CD14-positive monocyte (primary cell): ENCODE measurements around the gene HSPB1. TPM values are rescaled to one million over a fixed set of nuclear protein-coding genes. Genes with fewer than 3 reads are reported as not detected.
A peak's percentile ranks its signal among the peaks of the same experiment; 100 is the strongest.

ENCODE experiments used
- DNase-seq, 3 donors: peaks; one replicate each; pipeline ENCODE4 v3.0.0-alpha.2; 2011 to 2022
- H2AFZ ChIP-seq: 2 replicates; pipeline ENCODE4 v1.6.0; 2012; ENCODE audit warnings: mild to moderate bottlenecking, low read depth, low read length, inconsistent platforms; ENCODE audit not compliant: insufficient read depth, poor library complexity, severe bottlenecking
- H3K27ac ChIP-seq, 2 donors: 1 replicate in 1 of 2; 2 replicates in 1 of 2; pipeline ENCODE4 v1.5.1; 2012 to 2013; ENCODE audit warnings: low read length in 2 of 2, control low read depth in 1 of 2, inconsistent platforms in 1 of 2, low read depth in 1 of 2, mild to moderate bottlenecking in 1 of 2
- H3K27me3 ChIP-seq, 2 donors: one replicate each; pipeline versions ENCODE4 v1.6.0 to v1.6.1; 2011 to 2013; ENCODE audit warnings: low read length in 2 of 2; ENCODE audit not compliant: control insufficient read depth in 2 of 2, insufficient read depth in 2 of 2
- H3K36me3 ChIP-seq, 2 donors: replicated peaks in 1 of 2; 1 replicate in 1 of 2; 2 replicates in 1 of 2; pipeline versions ENCODE4 v1.5.1 to v1.6.1; 2012 to 2013; ENCODE audit warnings: low read length in 2 of 2, control low read depth in 1 of 2, inconsistent platforms in 1 of 2, mild to moderate bottlenecking in 1 of 2; ENCODE audit not compliant: insufficient read depth in 2 of 2, control insufficient read depth in 1 of 2
- H3K4me1 ChIP-seq, 2 donors: 1 replicate in 1 of 2; 2 replicates in 1 of 2; pipeline versions ENCODE4 v1.5.1 to v1.6.1; 2012 to 2013; ENCODE audit warnings: low read length in 2 of 2, control low read depth in 1 of 2, inconsistent platforms in 1 of 2, mild to moderate bottlenecking in 1 of 2, moderate library complexity in 1 of 2; ENCODE audit not compliant: insufficient read depth in 2 of 2, control insufficient read depth in 1 of 2
- H3K4me2 ChIP-seq: replicated peaks from 2 replicates; pipeline ENCODE3; 2012; ENCODE audit warnings: low read length, moderate library complexity, mild to moderate bottlenecking; ENCODE audit not compliant: poor library complexity, severe bottlenecking; ENCODE audit errors: extremely low read depth
- H3K4me3 ChIP-seq, 3 experiments: fragments of 200-600 bp in 1 of 3; sonication (generic) in 1 of 3; replicated peaks in 1 of 3; 1 replicate in 2 of 3; 2 replicates in 1 of 3; pipeline ENCODE4 v1.5.1; 2011 to 2013; ENCODE audit warnings: low read length in 3 of 3, mild to moderate bottlenecking in 3 of 3, control low read depth in 2 of 3, low read depth in 2 of 3, inconsistent platforms in 1 of 3, moderate library complexity in 1 of 3
- H3K79me2 ChIP-seq: 2 replicates; pipeline ENCODE4 v1.6.0; 2012; ENCODE audit warnings: mild to moderate bottlenecking, control low read depth, inconsistent platforms, low read length, moderate library complexity; ENCODE audit not compliant: insufficient read depth
- H3K9ac ChIP-seq: 2 replicates; pipeline ENCODE4 v1.6.0; 2017; ENCODE audit warnings: low read length, mild to moderate bottlenecking; ENCODE audit not compliant: insufficient read depth, poor library complexity, severe bottlenecking
- H3K9me3 ChIP-seq, 2 donors: replicated peaks in 1 of 2; 1 replicate in 1 of 2; 2 replicates in 1 of 2; pipeline versions ENCODE4 v1.5.1 to v1.6.1; 2012 to 2013; ENCODE audit warnings: low read length in 2 of 2, control low read depth in 1 of 2; ENCODE audit not compliant: control insufficient read depth in 1 of 2, insufficient read depth in 1 of 2
- H4K20me1 ChIP-seq: 2 replicates; pipeline ENCODE4 v1.6.0; 2012; ENCODE audit warnings: mild to moderate bottlenecking, low read length, control low read depth, moderate library complexity; ENCODE audit not compliant: insufficient read depth
- H3K27ac Mint-ChIP-seq, 7 donors: one replicate each; pipeline ENCODE4 v1.8.0; 2020; ENCODE audit warnings: mild to moderate bottlenecking in 7 of 7, mixed read lengths in 7 of 7, moderate library complexity in 6 of 7, inconsistent platforms in 2 of 7
- H3K27me3 Mint-ChIP-seq, 3 donors: one replicate each; pipeline ENCODE4 v1.8.0; 2021 to 2022; ENCODE audit warnings: low read depth in 3 of 3, mild to moderate bottlenecking in 3 of 3, mixed read lengths in 3 of 3, moderate library complexity in 3 of 3, inconsistent platforms in 1 of 3
- H3K36me3 Mint-ChIP-seq, 2 donors: one replicate each; pipeline ENCODE4 v1.8.0; 2020; ENCODE audit warnings: mixed read lengths in 2 of 2, inconsistent platforms in 1 of 2, mild to moderate bottlenecking in 1 of 2
- H3K4me1 Mint-ChIP-seq: one replicate; pipeline ENCODE4 v1.8.0; 2020; ENCODE audit warnings: mild to moderate bottlenecking, mixed read lengths
- H3K4me3 Mint-ChIP-seq, 2 donors: one replicate each; pipeline ENCODE4 v1.8.0; 2020; ENCODE audit warnings: mild to moderate bottlenecking in 2 of 2, mixed read lengths in 2 of 2, moderate library complexity in 1 of 2
- H3K9me3 Mint-ChIP-seq, 7 donors: one replicate each; pipeline ENCODE4 v1.8.0; 2020 to 2022; ENCODE audit warnings: mixed read lengths in 7 of 7, mild to moderate bottlenecking in 6 of 7, moderate library complexity in 6 of 7, inconsistent platforms in 2 of 7
- WGBS: methylation state at CpG from one replicate; pipeline ENCODE4 v1.1.5; 2013; ENCODE audit warnings: missing lambda C conversion rate; ENCODE audit not compliant: insufficient coverage; 5-methylcytosine and 5-hydroxymethylcytosine counted together
- intact Hi-C, 2 donors: fragments of 100-400 bp; cut with micrococcal nuclease; formaldehyde crosslinking; loops; one replicate each; pipeline versions ENCODE4 v1.15.0 to v1.15.1; 2023
- polyA plus RNA-seq, 3 donors: library from polyadenylated mRNA; depleted of rRNA in 1 of 3; unstranded in 2 of 3; stranded (reverse) in 1 of 3; fragments of 300-500 nt in 2 of 3; fragments of >200 nt in 1 of 3; fragmentation: Illumina TruSeq in 2 of 3; gene quantifications; 1 replicate in 2 of 3; 2 replicates in 1 of 3; pipeline ENCODE4 v1.2.3, GENCODE V29; 2012 to 2021
- TF ChIP-seq, protein P1 (sequence below): fragments of 200-600 bp; IDR thresholded peaks from one replicate; pipeline ENCODE4 v1.8.0; 2022; ENCODE audit warnings: antibody characterized with exemption, mild to moderate bottlenecking

The HSPB1 gene
- polyA plus RNA-seq, 3 donors, result 8.3 to 20.7 (median 8.9) TPM

DNA sequence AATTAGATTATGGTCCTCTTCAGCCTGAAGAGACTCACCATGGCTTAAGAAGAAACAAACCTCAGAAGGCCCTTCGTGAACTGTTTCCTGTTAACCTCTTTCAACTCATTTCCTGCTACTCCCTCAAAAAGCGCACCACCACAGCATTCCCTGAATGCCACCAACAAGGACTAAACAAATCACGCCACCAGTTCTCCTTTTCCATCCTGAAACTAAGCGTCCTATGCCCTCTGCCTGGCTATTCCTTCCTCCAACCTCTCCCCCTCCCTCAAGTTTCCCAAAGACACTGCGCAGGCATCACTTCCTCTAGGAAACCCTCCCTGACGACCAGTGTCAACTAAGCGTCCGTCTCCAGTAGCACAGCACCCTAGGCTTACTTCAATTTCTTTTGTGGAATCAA, 44.3 kb downstream of the HSPB1 start:
- no peak overlapping the region for H3K9ac ChIP-seq
- H3K4me1 ChIP-seq, result peaks cover 5% of the 10 kb centered on the region in 2 donors
- peak overlapping the region in 1 of 2 donors; percentile 59 for H3K27ac ChIP-seq
- H3K27me3 ChIP-seq, result no peaks in the 10 kb centered on the region
- no peak overlapping the region for H3K4me3 ChIP-seq
- no peak for DNase-seq
- H3K9me3 Mint-ChIP-seq, result no peaks in the 10 kb centered on the region
- H3K27ac Mint-ChIP-seq, result peak overlapping the region; percentile 15 to 84 (median 65)
- intact Hi-C loops, result no loop called here
- WGBS, result 16% methylated on average over 8 of the region's 8 CpGs
- no peaks in the 10 kb centered on the region for H3K9me3 ChIP-seq
- no peak overlapping the region for H3K4me2 ChIP-seq
- H4K20me1 ChIP-seq, result peaks cover 100% of the 10 kb centered on the region
- no peak overlapping the region for H3K4me3 Mint-ChIP-seq
- H2AFZ ChIP-seq, result no peak overlapping the region
- TF ChIP-seq, protein P1, sequence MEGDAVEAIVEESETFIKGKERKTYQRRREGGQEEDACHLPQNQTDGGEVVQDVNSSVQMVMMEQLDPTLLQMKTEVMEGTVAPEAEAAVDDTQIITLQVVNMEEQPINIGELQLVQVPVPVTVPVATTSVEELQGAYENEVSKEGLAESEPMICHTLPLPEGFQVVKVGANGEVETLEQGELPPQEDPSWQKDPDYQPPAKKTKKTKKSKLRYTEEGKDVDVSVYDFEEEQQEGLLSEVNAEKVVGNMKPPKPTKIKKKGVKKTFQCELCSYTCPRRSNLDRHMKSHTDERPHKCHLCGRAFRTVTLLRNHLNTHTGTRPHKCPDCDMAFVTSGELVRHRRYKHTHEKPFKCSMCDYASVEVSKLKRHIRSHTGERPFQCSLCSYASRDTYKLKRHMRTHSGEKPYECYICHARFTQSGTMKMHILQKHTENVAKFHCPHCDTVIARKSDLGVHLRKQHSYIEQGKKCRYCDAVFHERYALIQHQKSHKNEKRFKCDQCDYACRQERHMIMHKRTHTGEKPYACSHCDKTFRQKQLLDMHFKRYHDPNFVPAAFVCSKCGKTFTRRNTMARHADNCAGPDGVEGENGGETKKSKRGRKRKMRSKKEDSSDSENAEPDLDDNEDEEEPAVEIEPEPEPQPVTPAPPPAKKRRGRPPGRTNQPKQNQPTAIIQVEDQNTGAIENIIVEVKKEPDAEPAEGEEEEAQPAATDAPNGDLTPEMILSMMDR, result no peak
- peaks cover 64 to 91% of the 10 kb centered on the region in 2 donors for H3K36me3 ChIP-seq
- peaks cover 64 to 94% of the 10 kb centered on the region in 2 donors for H3K36me3 Mint-ChIP-seq
- peaks cover 28% of the 10 kb centered on the region for H3K4me1 Mint-ChIP-seq
- peaks cover 100% of the 10 kb centered on the region for H3K79me2 ChIP-seq
- H3K27me3 Mint-ChIP-seq, result no peaks in the 10 kb centered on the region

DNA sequence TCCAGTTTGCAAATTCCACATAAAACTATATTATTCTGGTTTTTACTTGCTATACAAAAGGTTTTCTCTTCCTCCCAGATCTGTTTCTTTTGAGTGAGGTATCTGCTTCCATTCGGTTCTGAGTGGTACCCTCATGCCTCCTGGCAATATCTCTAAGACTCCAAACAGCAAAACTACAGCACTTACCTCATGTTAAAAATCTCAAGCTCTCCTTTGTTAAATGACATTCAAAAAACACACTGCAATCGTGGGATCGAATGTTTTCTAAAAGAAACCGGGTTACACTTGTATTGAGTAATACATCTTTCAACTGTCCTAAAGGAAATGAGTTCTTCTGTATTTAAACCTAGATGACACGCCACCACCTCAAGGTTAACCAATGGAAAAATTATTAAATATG, 45.2 kb downstream of the HSPB1 start:
- peak overlapping the region in 5 of 7 donors; percentile 0 to 55 (median 16) for H3K27ac Mint-ChIP-seq
- intact Hi-C loops, result no loop called here
- DNase-seq, result no peak
- no peak overlapping the region for H3K4me3 Mint-ChIP-seq
- no peak overlapping the region for H2AFZ ChIP-seq
- H3K4me3 ChIP-seq, result no peak overlapping the region
- H4K20me1 ChIP-seq, result peaks cover 100% of the 10 kb centered on the region
- no peaks in the 10 kb centered on the region for H3K9me3 Mint-ChIP-seq
- peaks cover 5% of the 10 kb centered on the region in 2 donors for H3K4me1 ChIP-seq
- no peaks in the 10 kb centered on the region for H3K9me3 ChIP-seq
- H3K79me2 ChIP-seq, result peaks cover 100% of the 10 kb centered on the region
- H3K4me2 ChIP-seq, result no peak overlapping the region
- peaks cover 0 to 5% (median 0%) of the 10 kb centered on the region in 3 donors for H3K27me3 Mint-ChIP-seq
- WGBS, result no CpG with 5 or more reads among the region's 5 CpGs
- peaks cover 57 to 82% of the 10 kb centered on the region in 2 donors for H3K36me3 ChIP-seq
- H3K9ac ChIP-seq, result no peak overlapping the region
- H3K4me1 Mint-ChIP-seq, result peaks cover 26% of the 10 kb centered on the region
- no peak overlapping the region for H3K27ac ChIP-seq
- peaks cover 56 to 85% of the 10 kb centered on the region in 2 donors for H3K36me3 Mint-ChIP-seq
- TF ChIP-seq, protein P1, result no peak
- H3K27me3 ChIP-seq, result no peaks in the 10 kb centered on the region
